Measurements from ENCODE around the gene LRCH4. TPM values are rescaled to one million over a fixed set of nuclear protein-coding genes. Genes with fewer than 3 reads are reported as not detected.

LRCH4 gene
- total and polyA plus RNA-seq, 2 of the 13 experiments (the other 11 are each of a cell fraction or from before 2014, with no cell fraction given) = 7.0 to 9.3 TPM

- DNase-seq (ENCODE audit: low spot score) (no peak), FAIRE-seq (no peak), ATAC-seq (no peak)
- in situ Hi-C loops (cut with HindIII; ENCODE audit: extremely low pct_ligation_motif_present, low pct_unique_long_range_greater_than_20kb) (no loop called here), intact Hi-C loops (cut with micrococcal nuclease; ENCODE audit: unreplicated experiment) (no loop called here)
- Histone ChIP-seq H3K4me1 (ENCODE audit: insufficient read depth, low read length) (peaks cover 41% of the 10 kb centered on the region), H4K20me1 (ENCODE audit: insufficient read depth, low read length) (no peaks in the 10 kb centered on the region), H3K4me3 (replicated peaks in 1 of 3; ENCODE audit: insufficient read depth in 1 of 3, low read depth in 2 of 3, low read length in 3 of 3) (no peak overlapping the region), H3K9ac (ENCODE audit: insufficient read depth, low read depth, low read length) (no peak overlapping the region), H3K27me3 (ENCODE audit: control insufficient read depth in 1 of 2, insufficient read depth in 2 of 2, low read length in 2 of 2) (0 out of 5 replicates have a peak, but pooled peaks cover 0 to 2% of the 10 kb centered on the region in 2 experiments), H3K27ac (ENCODE audit: extremely low read length, insufficient read depth, low read length) (no peak overlapping the region), H3K4me2 (ENCODE audit: low read depth, low read length) (no peak overlapping the region), H2AFZ (ENCODE audit: low read length) (no peak overlapping the region), H3K79me2 (ENCODE audit: insufficient read depth, low read length) (no peaks in the 10 kb centered on the region), H3K9me3 (ENCODE audit: low read length) (no peaks in the 10 kb centered on the region), H3K36me3 (replicated peaks in 1 of 2; ENCODE audit: control insufficient read depth in 1 of 2, insufficient read depth in 2 of 2, low read length in 2 of 2) (no peaks in the 10 kb centered on the region)
- BruUV-seq (replicated peaks) = no TSS peak
- TF ChIP-seq ZBTB33 (CRISPR knock-in tag; IDR thresholded peaks at IDR 0.05) = peak; percentile 92
- TF ChIP-seq PPARG (CRISPR knock-in tag; conservative IDR thresholded peaks at IDR 0.05) = no peak
- 95% methylated on average over 42 of the region's 70 CpGs for WGBS (ENCODE audit: low lambda C conversion rate)
- CTCF ChIA-PET (ENCODE audit: low intra/inter-chr PET ratio, low total read pairs) = no interaction called here
- POLR2A ChIA-PET = interaction anchor here (2.9 kb wide), 1 partner anchor 18 kb away, joined by 19 read pairs; the partner anchor contains the start of genes FBXO24 and LRCH4
These were observed 18.4 kb upstream of the LRCH4 start for GRCh38 chr7:100604028-100604975.

DNA sequence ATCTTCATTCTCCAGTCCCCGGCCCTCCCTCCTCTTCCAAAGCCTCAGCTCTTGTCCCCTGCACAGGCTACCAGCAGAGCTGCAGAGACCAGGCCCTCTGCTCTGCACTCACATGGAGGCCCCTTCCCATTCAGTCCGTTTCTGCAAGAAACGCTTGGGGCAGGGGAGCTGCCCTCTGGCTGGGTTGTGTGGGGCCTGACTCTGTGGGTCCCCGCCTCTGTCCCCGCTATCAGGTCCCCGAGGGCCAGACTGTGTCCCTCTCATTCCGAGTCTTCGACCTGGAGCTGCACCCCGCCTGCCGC is 17.7 kb upstream of the LRCH4 start:
- Histone ChIP-seq H3K9ac (ENCODE audit: insufficient read depth, low read depth, low read length) (no peak overlapping the region), H3K27me3 (ENCODE audit: control insufficient read depth in 1 of 2, insufficient read depth in 2 of 2, low read length in 2 of 2) (0 out of 5 replicates have a peak, but pooled peaks cover 0 to 2% of the 10 kb centered on the region in 2 experiments), H3K4me3 (replicated peaks in 1 of 3; ENCODE audit: insufficient read depth in 1 of 3, low read depth in 2 of 3, low read length in 3 of 3) (no peak overlapping the region), H3K4me1 (ENCODE audit: insufficient read depth, low read length) (peaks cover 44% of the 10 kb centered on the region), H3K79me2 (ENCODE audit: insufficient read depth, low read length) (no peaks in the 10 kb centered on the region), H3K4me2 (ENCODE audit: low read depth, low read length) (no peak overlapping the region), H3K9me3 (ENCODE audit: low read length) (no peaks in the 10 kb centered on the region), H4K20me1 (ENCODE audit: insufficient read depth, low read length) (no peaks in the 10 kb centered on the region), H3K36me3 (replicated peaks in 1 of 2; ENCODE audit: control insufficient read depth in 1 of 2, insufficient read depth in 2 of 2, low read length in 2 of 2) (no peaks in the 10 kb centered on the region), H2AFZ (ENCODE audit: low read length) (no peak overlapping the region), H3K27ac (ENCODE audit: extremely low read length, insufficient read depth, low read length) (no peak overlapping the region)
- ATAC-seq (no peak), FAIRE-seq (no peak), DNase-seq (ENCODE audit: low spot score) (no peak)
- in situ Hi-C loops (cut with HindIII; ENCODE audit: extremely low pct_ligation_motif_present, low pct_unique_long_range_greater_than_20kb) = no loop called here
- ChIA-PET POLR2A (interaction anchor here (2.7 to 2.9 kb wide), 2 partner anchors 9 to 18 kb away, joined by 16 to 19 read pairs; partner anchors contain the start of genes FBXO24, LRCH4 and MOSPD3), CTCF (ENCODE audit: low intra/inter-chr PET ratio, low total read pairs) (no interaction called here)
- intact Hi-C loops (cut with micrococcal nuclease; ENCODE audit: unreplicated experiment) = no loop called here
- TF ChIP-seq NFE2 (CRISPR knock-in tag; IDR thresholded peaks at IDR 0.05) = no peak
- TF ChIP-seq HOXA9 (CRISPR knock-in tag; IDR thresholded peaks at IDR 0.05; ENCODE audit: borderline replicate concordance) = no peak
- TF ChIP-seq NAIF1 (CRISPR knock-in tag; IDR thresholded peaks at IDR 0.05; ENCODE audit: borderline replicate concordance) = no peak
- TF ChIP-seq KLF6 (CRISPR knock-in tag; IDR thresholded peaks at IDR 0.05) = no peak
- TF ChIP-seq, protein P1, sequence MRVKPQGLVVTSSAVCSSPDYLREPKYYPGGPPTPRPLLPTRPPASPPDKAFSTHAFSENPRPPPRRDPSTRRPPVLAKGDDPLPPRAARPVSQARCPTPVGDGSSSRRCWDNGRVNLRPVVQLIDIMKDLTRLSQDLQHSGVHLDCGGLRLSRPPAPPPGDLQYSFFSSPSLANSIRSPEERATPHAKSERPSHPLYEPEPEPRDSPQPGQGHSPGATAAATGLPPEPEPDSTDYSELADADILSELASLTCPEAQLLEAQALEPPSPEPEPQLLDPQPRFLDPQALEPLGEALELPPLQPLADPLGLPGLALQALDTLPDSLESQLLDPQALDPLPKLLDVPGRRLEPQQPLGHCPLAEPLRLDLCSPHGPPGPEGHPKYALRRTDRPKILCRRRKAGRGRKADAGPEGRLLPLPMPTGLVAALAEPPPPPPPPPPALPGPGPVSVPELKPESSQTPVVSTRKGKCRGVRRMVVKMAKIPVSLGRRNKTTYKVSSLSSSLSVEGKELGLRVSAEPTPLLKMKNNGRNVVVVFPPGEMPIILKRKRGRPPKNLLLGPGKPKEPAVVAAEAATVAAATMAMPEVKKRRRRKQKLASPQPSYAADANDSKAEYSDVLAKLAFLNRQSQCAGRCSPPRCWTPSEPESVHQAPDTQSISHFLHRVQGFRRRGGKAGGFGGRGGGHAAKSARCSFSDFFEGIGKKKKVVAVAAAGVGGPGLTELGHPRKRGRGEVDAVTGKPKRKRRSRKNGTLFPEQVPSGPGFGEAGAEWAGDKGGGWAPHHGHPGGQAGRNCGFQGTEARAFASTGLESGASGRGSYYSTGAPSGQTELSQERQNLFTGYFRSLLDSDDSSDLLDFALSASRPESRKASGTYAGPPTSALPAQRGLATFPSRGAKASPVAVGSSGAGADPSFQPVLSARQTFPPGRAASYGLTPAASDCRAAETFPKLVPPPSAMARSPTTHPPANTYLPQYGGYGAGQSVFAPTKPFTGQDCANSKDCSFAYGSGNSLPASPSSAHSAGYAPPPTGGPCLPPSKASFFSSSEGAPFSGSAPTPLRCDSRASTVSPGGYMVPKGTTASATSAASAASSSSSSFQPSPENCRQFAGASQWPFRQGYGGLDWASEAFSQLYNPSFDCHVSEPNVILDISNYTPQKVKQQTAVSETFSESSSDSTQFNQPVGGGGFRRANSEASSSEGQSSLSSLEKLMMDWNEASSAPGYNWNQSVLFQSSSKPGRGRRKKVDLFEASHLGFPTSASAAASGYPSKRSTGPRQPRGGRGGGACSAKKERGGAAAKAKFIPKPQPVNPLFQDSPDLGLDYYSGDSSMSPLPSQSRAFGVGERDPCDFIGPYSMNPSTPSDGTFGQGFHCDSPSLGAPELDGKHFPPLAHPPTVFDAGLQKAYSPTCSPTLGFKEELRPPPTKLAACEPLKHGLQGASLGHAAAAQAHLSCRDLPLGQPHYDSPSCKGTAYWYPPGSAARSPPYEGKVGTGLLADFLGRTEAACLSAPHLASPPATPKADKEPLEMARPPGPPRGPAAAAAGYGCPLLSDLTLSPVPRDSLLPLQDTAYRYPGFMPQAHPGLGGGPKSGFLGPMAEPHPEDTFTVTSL (CRISPR knock-in tag; IDR thresholded peaks at IDR 0.05; ENCODE audit: borderline replicate concordance) = no peak
- TF ChIP-seq ZNF550 (CRISPR knock-in tag; IDR thresholded peaks at IDR 0.05; ENCODE audit: borderline replicate concordance) = no peak
- no TSS peak for BruUV-seq (replicated peaks)
- 86% methylated on average over 6 of the region's 10 CpGs for WGBS (ENCODE audit: low lambda C conversion rate)

All from HepG2 (cell line).